ENCODE data around the gene HIPK1. TPM values are rescaled to one million over a fixed set of nuclear protein-coding genes. Genes with fewer than 3 reads are reported as not detected.

HIPK1 gene
- total and polyA plus RNA-seq, 2 of the 13 experiments (the other 11 are each of a cell fraction or from before 2014, with no cell fraction given), result 20.8 to 33.4 TPM

- no peak for TF ChIP-seq LRRFIP1 (CRISPR knock-in tag; conservative IDR thresholded peaks at IDR 0.05)
- TF ChIP-seq ZNF562 (CRISPR knock-in tag; IDR thresholded peaks at IDR 0.05; ENCODE audit: borderline replicate concordance), result no peak
- TF ChIP-seq ZNF780A (CRISPR knock-in tag; IDR thresholded peaks at IDR 0.05), result no peak
- TF ChIP-seq ZNF749 (CRISPR knock-in tag; IDR thresholded peaks at IDR 0.05; ENCODE audit: borderline replicate concordance), result no peak; the same call in 1 of the 2 replicates
- TF ChIP-seq ZBTB42 (CRISPR knock-in tag; IDR thresholded peaks at IDR 0.05), result no peak
- TF ChIP-seq ZNF563 (CRISPR knock-in tag; IDR thresholded peaks at IDR 0.05), result peak; percentile 20
- no peak for TF ChIP-seq ZEB1 (IDR thresholded peaks at IDR 0.05; ENCODE audit: insufficient replicate concordance, low read depth)
- no peak for TF ChIP-seq RARG (CRISPR knock-in tag; IDR thresholded peaks at IDR 0.05; ENCODE audit: low read depth)
- TF ChIP-seq PRMT3 (CRISPR knock-in tag; IDR thresholded peaks at IDR 0.05; ENCODE audit: borderline replicate concordance, low read depth), result no peak
- no peak for TF ChIP-seq KIAA2018 (CRISPR knock-in tag; IDR thresholded peaks at IDR 0.05; ENCODE audit: borderline replicate concordance)
- peak; percentile 29; the same call in 1 of the 2 replicates for TF ChIP-seq TFE3 (CRISPR knock-in tag; IDR thresholded peaks at IDR 0.05)
- TF ChIP-seq TCF12 (IDR thresholded peaks at IDR 0.05), result no peak
- TF ChIP-seq TCF12 (CRISPR knock-in tag; IDR thresholded peaks at IDR 0.05), result no peak
- peak; percentile 10; the same call in 1 of the 2 replicates for TF ChIP-seq ZNF543 (CRISPR knock-in tag; IDR thresholded peaks at IDR 0.05)
- TF ChIP-seq NFYB (CRISPR knock-in tag; IDR thresholded peaks at IDR 0.05), result peak; percentile 46; the same call in 1 of the 2 replicates
Observed at GRCh38 chr1:113928941-113929749, at the start of gene HIPK1 (continued).
